WTC11 (cell line): ENCODE results near the gene ERICH3. TPM values are rescaled to one million over a fixed set of nuclear protein-coding genes. Genes with fewer than 3 reads are reported as not detected.

Experiments
- ATAC-seq: fragments of 200-7000 bp; cut with Tn5 transposase; 2 replicates; pipeline ENCODE4 v1.10.0; 2021; ENCODE audit warnings: mild to moderate bottlenecking, moderate library complexity
- CTCF ChIA-PET: fragments of 300-600 bp; sonication (Branson Sonifier 250); formaldehyde crosslinking; loops from one replicate; lab custom pipeline; 2021; ENCODE audit warnings: antibody characterized with exemption; lab: Charles Lee
- POLR2A ChIA-PET: fragments of 350-600 bp; sonication (Branson Sonifier 250); formaldehyde crosslinking; loops from one replicate; lab custom pipeline; 2021; ENCODE audit warnings: antibody characterized with exemption; lab: Charles Lee
- DNase-seq: peaks from one replicate; pipeline ENCODE4 v3.0.0; 2021; ENCODE audit warnings: low spot score
- H3K27ac Mint-ChIP-seq: 2 replicates; pipeline ENCODE4 v1.8.0; 2021; ENCODE audit warnings: mixed read lengths
- H3K27me3 Mint-ChIP-seq: 2 replicates; pipeline ENCODE4 v1.8.0; 2021; ENCODE audit warnings: low read depth, mild to moderate bottlenecking, moderate library complexity, mixed read lengths
- H3K36me3 Mint-ChIP-seq: 2 replicates; pipeline ENCODE4 v1.8.0; 2021; ENCODE audit warnings: mixed read lengths
- H3K4me1 Mint-ChIP-seq: 2 replicates; pipeline ENCODE4 v1.8.0; 2022; ENCODE audit warnings: mixed read lengths
- H3K4me3 Mint-ChIP-seq: 2 replicates; pipeline ENCODE4 v1.8.0; 2021; ENCODE audit warnings: mild to moderate bottlenecking, moderate library complexity, mixed read lengths
- H3K9me3 Mint-ChIP-seq: 2 replicates; pipeline ENCODE4 v1.8.0; 2021; ENCODE audit warnings: mixed read lengths
- EMX1 ChIP-seq: fragments of 250-450 bp; sonication (Bioruptor Pico); IDR thresholded peaks from 2 replicates; pipeline ENCODE4 v1.8.0; 2021; ENCODE audit warnings: mild to moderate bottlenecking
- GRHL2 ChIP-seq: fragments of 250-450 bp; sonication (Bioruptor Pico); IDR thresholded peaks from 2 replicates; pipeline ENCODE4 v1.8.0; 2022; ENCODE audit warnings: mild to moderate bottlenecking, moderate library complexity; ENCODE audit not compliant: insufficient replicate concordance, severe bottlenecking
- HMGA2 ChIP-seq: fragments of 250-450 bp; sonication (Bioruptor Pico); IDR thresholded peaks from 2 replicates; pipeline ENCODE4 v1.4.0; 2021; ENCODE audit warnings: mild to moderate bottlenecking, moderate library complexity
- IRF2 ChIP-seq: sonication (generic); formaldehyde crosslinking; IDR thresholded peaks from 2 replicates; pipeline ENCODE4 v1.8.0; 2022; ENCODE audit warnings: low read depth, missing genetic modification reagents, borderline replicate concordance
- MYBL2 ChIP-seq: sonication (generic); formaldehyde crosslinking; IDR thresholded peaks from 2 replicates; pipeline ENCODE4 v1.8.1; 2023; ENCODE audit warnings: mild to moderate bottlenecking, moderate library complexity, missing genetic modification reagents
- NFYB ChIP-seq: sonication (generic); formaldehyde crosslinking; conservative IDR thresholded peaks from 2 replicates; pipeline ENCODE4 v1.8.0; 2022; ENCODE audit warnings: low read depth, missing genetic modification reagents
- PRRX2 ChIP-seq: fragments of 250-450 bp; sonication (Bioruptor Pico); IDR thresholded peaks from 2 replicates; pipeline ENCODE4 v1.8.0; 2021; ENCODE audit warnings: mild to moderate bottlenecking
- RELA ChIP-seq: sonication (generic); formaldehyde crosslinking; IDR thresholded peaks from 2 replicates; pipeline ENCODE4 v1.8.1; 2022; ENCODE audit warnings: missing genetic modification reagents, mild to moderate bottlenecking, borderline replicate concordance
- ZBTB21 ChIP-seq: sonication (generic); formaldehyde crosslinking; IDR thresholded peaks from 2 replicates; pipeline ENCODE4 v1.8.1; 2023; ENCODE audit warnings: mild to moderate bottlenecking, missing genetic modification reagents, borderline replicate concordance
- ZNF671 ChIP-seq: fragments of 250-450 bp; sonication (Bioruptor Pico); IDR thresholded peaks from 2 replicates; pipeline ENCODE4 v1.8.0; 2021; ENCODE audit warnings: mild to moderate bottlenecking
- total RNA-seq: library from RNA; stranded (reverse); gene quantifications from 3 replicates; pipeline ENCODE4 v1.2.3, GENCODE V29; 2021
- TF ChIP-seq, protein P1 (sequence below): sonication (generic); formaldehyde crosslinking; IDR thresholded peaks from 2 replicates; pipeline ENCODE4 v1.8.1; 2023; ENCODE audit warnings: mild to moderate bottlenecking, missing genetic modification reagents
- TF ChIP-seq, protein P2 (sequence below): sonication (generic); formaldehyde crosslinking; IDR thresholded peaks from 2 replicates; pipeline ENCODE4 v1.8.1; 2022; ENCODE audit warnings: missing genetic modification reagents, borderline replicate concordance
- TF ChIP-seq, protein P3 (sequence below): sonication (generic); formaldehyde crosslinking; IDR thresholded peaks from 2 replicates; pipeline ENCODE4 v1.8.1; 2022; ENCODE audit warnings: low read depth, mild to moderate bottlenecking, moderate library complexity, missing genetic modification reagents, borderline replicate concordance
- TF ChIP-seq, protein P4 (sequence below): sonication (generic); formaldehyde crosslinking; IDR thresholded peaks from 2 replicates; pipeline ENCODE4 v1.8.0; 2022; ENCODE audit warnings: mild to moderate bottlenecking, missing genetic modification reagents
- TF ChIP-seq, protein P5 (sequence below): sonication (generic); formaldehyde crosslinking; IDR thresholded peaks from 2 replicates; pipeline ENCODE4 v1.8.1; 2023; ENCODE audit warnings: mild to moderate bottlenecking, missing genetic modification reagents, moderate library complexity
- TF ChIP-seq, protein P6 (sequence below): fragments of 250-450 bp; sonication (Bioruptor Pico); conservative IDR thresholded peaks from 2 replicates; pipeline ENCODE4 v1.9.0; 2021; ENCODE audit warnings: mild to moderate bottlenecking
- TF ChIP-seq, protein P7 (sequence below): fragments of 250-450 bp; sonication (Bioruptor Pico); IDR thresholded peaks from 2 replicates; pipeline ENCODE4 v1.9.0; 2021; ENCODE audit warnings: moderate library complexity, mild to moderate bottlenecking, inconsistent platforms, borderline replicate concordance
- TF ChIP-seq, protein P8 (sequence below): sonication (generic); formaldehyde crosslinking; IDR thresholded peaks from 2 replicates; pipeline ENCODE4 v1.8.1; 2022; ENCODE audit warnings: low read depth, missing genetic modification reagents, borderline replicate concordance
- TF ChIP-seq, protein P9 (sequence below): sonication (generic); formaldehyde crosslinking; IDR thresholded peaks from 2 replicates; pipeline ENCODE4 v1.8.1; 2023; ENCODE audit warnings: mild to moderate bottlenecking, missing genetic modification reagents

Gene ERICH3
- total RNA-seq, 1 experiment from 2014 or later: 0.07 TPM

DNA sequence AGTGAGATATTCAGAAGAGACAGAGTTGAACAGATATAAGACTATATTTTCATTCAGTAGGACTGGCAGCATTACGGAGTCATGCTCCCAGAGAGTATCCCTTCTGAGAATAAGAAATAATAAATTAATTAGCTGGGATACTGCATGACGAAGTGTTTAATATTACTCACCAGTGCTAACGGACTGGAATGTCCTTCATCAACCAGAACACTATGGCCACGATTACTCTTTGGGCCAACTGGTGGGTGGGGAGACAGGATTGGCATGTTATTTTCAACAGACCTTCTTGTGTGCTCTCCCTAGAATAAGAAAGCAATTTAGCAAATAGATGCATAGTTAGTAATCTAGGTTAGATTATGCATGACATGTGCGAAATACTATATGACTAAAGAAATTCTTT, 32.4 kb downstream of the ERICH3 start:
- Mint-ChIP-seq H3K36me3 (no peaks in the 10 kb centered on the region), H3K4me3 (no peak overlapping the region), H3K27me3 (no peaks in the 10 kb centered on the region), H3K27ac (no peak overlapping the region), H3K4me1 (peaks cover 25% of the 10 kb centered on the region), H3K9me3 (no peaks in the 10 kb centered on the region)
- CTCF ChIA-PET: no interaction called here
- ATAC-seq: no peak
- TF ChIP-seq NFYB (CRISPR knock-in tag): no peak
- no peak for TF ChIP-seq RELA (CRISPR knock-in tag)
- TF ChIP-seq, protein P1, sequence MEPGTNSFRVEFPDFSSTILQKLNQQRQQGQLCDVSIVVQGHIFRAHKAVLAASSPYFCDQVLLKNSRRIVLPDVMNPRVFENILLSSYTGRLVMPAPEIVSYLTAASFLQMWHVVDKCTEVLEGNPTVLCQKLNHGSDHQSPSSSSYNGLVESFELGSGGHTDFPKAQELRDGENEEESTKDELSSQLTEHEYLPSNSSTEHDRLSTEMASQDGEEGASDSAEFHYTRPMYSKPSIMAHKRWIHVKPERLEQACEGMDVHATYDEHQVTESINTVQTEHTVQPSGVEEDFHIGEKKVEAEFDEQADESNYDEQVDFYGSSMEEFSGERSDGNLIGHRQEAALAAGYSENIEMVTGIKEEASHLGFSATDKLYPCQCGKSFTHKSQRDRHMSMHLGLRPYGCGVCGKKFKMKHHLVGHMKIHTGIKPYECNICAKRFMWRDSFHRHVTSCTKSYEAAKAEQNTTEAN: no peak
- no peak for TF ChIP-seq MYBL2 (CRISPR knock-in tag)
- TF ChIP-seq, protein P2, sequence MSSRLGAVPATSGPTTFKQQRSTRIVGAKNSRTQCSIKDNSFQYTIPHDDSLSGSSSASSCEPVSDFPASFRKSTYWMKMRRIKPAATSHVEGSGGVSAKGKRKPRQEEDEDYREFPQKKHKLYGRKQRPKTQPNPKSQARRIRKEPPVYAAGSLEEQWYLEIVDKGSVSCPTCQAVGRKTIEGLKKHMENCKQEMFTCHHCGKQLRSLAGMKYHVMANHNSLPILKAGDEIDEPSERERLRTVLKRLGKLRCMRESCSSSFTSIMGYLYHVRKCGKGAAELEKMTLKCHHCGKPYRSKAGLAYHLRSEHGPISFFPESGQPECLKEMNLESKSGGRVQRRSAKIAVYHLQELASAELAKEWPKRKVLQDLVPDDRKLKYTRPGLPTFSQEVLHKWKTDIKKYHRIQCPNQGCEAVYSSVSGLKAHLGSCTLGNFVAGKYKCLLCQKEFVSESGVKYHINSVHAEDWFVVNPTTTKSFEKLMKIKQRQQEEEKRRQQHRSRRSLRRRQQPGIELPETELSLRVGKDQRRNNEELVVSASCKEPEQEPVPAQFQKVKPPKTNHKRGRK (CRISPR knock-in tag): no peak
- no peak for TF ChIP-seq IRF2
- TF ChIP-seq PRRX2: no peak
- TF ChIP-seq, protein P3, sequence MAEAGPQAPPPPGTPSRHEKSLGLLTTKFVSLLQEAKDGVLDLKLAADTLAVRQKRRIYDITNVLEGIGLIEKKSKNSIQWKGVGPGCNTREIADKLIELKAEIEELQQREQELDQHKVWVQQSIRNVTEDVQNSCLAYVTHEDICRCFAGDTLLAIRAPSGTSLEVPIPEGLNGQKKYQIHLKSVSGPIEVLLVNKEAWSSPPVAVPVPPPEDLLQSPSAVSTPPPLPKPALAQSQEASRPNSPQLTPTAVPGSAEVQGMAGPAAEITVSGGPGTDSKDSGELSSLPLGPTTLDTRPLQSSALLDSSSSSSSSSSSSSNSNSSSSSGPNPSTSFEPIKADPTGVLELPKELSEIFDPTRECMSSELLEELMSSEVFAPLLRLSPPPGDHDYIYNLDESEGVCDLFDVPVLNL (CRISPR knock-in tag): no peak
- no peak for TF ChIP-seq ZNF671
- TF ChIP-seq, protein P4, sequence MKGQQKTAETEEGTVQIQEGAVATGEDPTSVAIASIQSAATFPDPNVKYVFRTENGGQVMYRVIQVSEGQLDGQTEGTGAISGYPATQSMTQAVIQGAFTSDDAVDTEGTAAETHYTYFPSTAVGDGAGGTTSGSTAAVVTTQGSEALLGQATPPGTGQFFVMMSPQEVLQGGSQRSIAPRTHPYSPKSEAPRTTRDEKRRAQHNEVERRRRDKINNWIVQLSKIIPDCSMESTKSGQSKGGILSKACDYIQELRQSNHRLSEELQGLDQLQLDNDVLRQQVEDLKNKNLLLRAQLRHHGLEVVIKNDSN (CRISPR knock-in tag): no peak
- no peak for TF ChIP-seq GRHL2
- TF ChIP-seq, protein P5, sequence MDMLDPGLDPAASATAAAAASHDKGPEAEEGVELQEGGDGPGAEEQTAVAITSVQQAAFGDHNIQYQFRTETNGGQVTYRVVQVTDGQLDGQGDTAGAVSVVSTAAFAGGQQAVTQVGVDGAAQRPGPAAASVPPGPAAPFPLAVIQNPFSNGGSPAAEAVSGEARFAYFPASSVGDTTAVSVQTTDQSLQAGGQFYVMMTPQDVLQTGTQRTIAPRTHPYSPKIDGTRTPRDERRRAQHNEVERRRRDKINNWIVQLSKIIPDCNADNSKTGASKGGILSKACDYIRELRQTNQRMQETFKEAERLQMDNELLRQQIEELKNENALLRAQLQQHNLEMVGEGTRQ: no peak
- TF ChIP-seq, protein P6, sequence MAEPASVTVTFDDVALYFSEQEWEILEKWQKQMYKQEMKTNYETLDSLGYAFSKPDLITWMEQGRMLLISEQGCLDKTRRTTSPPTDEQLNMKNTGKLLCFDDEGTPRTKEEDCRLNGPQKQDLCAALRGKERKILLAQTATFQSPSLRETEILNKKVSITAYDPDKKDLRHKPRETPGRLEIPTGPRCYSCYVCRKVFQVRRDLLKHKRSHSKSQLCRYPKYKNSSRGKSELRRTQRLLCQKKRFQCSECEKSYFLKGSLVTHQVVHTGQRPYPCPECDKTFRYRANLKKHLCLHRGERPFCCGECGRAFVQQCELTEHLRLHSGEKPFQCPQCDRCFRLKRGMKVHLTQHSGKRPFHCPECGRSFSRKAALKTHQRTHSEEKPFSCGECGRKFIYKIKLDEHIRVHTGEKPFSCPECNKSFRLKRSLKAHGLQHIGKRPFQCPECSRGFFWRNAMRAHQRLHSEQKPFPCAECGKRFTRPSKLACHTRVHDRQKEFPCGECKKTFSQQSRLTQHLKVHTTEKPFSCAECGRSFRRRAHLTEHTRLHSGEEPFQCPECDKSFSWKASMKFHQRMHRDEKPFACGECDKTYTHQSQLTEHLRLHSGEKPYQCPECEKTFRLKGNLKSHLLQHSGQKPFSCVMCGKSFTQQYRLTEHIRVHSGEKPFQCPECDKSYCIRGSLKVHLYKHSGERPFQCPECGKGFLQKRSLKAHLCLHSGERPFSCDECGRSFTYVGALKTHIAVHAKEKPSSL (CRISPR knock-in tag): no peak
- TF ChIP-seq, protein P7, sequence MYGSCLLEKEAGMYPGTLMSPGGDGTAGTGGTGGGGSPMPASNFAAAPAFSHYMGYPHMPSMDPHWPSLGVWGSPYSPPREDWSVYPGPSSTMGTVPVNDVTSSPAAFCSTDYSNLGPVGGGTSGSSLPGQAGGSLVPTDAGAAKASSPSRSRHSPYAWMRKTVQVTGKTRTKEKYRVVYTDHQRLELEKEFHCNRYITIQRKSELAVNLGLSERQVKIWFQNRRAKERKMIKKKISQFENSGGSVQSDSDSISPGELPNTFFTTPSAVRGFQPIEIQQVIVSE: no peak
- TF ChIP-seq ZBTB21 (CRISPR knock-in tag): no peak
- TF ChIP-seq HMGA2: no peak
- TF ChIP-seq, protein P8, sequence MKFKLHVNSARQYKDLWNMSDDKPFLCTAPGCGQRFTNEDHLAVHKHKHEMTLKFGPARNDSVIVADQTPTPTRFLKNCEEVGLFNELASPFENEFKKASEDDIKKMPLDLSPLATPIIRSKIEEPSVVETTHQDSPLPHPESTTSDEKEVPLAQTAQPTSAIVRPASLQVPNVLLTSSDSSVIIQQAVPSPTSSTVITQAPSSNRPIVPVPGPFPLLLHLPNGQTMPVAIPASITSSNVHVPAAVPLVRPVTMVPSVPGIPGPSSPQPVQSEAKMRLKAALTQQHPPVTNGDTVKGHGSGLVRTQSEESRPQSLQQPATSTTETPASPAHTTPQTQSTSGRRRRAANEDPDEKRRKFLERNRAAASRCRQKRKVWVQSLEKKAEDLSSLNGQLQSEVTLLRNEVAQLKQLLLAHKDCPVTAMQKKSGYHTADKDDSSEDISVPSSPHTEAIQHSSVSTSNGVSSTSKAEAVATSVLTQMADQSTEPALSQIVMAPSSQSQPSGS (CRISPR knock-in tag): no peak
- no peak for TF ChIP-seq EMX1 (CRISPR knock-in tag)
- TF ChIP-seq, protein P9, sequence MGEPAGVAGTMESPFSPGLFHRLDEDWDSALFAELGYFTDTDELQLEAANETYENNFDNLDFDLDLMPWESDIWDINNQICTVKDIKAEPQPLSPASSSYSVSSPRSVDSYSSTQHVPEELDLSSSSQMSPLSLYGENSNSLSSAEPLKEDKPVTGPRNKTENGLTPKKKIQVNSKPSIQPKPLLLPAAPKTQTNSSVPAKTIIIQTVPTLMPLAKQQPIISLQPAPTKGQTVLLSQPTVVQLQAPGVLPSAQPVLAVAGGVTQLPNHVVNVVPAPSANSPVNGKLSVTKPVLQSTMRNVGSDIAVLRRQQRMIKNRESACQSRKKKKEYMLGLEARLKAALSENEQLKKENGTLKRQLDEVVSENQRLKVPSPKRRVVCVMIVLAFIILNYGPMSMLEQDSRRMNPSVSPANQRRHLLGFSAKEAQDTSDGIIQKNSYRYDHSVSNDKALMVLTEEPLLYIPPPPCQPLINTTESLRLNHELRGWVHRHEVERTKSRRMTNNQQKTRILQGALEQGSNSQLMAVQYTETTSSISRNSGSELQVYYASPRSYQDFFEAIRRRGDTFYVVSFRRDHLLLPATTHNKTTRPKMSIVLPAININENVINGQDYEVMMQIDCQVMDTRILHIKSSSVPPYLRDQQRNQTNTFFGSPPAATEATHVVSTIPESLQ (CRISPR knock-in tag): no peak
- POLR2A ChIA-PET: no interaction called here
- no peak for DNase-seq
